ENCODE results near the gene CRADD. TPM values are rescaled to one million over a fixed set of nuclear protein-coding genes. Genes with fewer than 3 reads are reported as not detected.

Gene CRADD
- total RNA-seq, 4 donors from 2014 or later: 23.5 to 35.3 (median 26.1) TPM

DNA sequence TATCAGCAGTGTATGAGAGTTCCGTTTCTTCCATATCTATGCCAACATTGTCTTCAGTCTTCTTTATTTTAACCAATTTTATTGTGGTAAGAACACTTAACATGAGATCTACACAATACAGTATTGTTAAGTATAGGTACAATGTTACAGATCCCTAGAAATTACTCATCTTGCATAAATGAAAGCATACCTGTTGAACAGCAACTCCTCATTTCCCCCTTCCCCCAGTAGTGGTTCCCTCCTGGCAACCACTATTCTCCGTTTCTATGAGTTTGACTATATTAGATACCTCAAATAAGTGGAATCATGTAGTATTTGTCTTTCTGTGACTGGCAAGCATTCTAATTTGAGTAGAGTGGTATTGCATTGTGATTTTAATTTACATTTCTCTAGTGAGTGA is 150.5 kb downstream of the CRADD start:
- 91% methylated on average over 2 of the region's 2 CpGs for WGBS
- H3K4me3 ChIP-seq: no peak overlapping the region
- no peak overlapping the region for H3K27ac ChIP-seq (replicated peaks in 1 of 4)
- H3K27me3 ChIP-seq: no peaks in the 10 kb centered on the region
- H3K9me3 ChIP-seq: no peaks in the 10 kb centered on the region
- DNase-seq (ENCODE audit: extremely low spot score): no peak
- peaks cover 37 to 62% (median 49%) of the 10 kb centered on the region in 4 donors for H3K4me1 ChIP-seq
- TF ChIP-seq POLR2A (IDR thresholded peaks at IDR 0.05; ENCODE audit: low read depth): no peak
- TF ChIP-seq POLR2AphosphoS5 (IDR thresholded peaks at IDR 0.05): no peak
- TF ChIP-seq, protein P1, sequence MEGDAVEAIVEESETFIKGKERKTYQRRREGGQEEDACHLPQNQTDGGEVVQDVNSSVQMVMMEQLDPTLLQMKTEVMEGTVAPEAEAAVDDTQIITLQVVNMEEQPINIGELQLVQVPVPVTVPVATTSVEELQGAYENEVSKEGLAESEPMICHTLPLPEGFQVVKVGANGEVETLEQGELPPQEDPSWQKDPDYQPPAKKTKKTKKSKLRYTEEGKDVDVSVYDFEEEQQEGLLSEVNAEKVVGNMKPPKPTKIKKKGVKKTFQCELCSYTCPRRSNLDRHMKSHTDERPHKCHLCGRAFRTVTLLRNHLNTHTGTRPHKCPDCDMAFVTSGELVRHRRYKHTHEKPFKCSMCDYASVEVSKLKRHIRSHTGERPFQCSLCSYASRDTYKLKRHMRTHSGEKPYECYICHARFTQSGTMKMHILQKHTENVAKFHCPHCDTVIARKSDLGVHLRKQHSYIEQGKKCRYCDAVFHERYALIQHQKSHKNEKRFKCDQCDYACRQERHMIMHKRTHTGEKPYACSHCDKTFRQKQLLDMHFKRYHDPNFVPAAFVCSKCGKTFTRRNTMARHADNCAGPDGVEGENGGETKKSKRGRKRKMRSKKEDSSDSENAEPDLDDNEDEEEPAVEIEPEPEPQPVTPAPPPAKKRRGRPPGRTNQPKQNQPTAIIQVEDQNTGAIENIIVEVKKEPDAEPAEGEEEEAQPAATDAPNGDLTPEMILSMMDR (IDR thresholded peaks at IDR 0.05): no peak
- no peak for TF ChIP-seq EP300 (IDR thresholded peaks at IDR 0.05)
- intact Hi-C loops (cut with DNase I): loop anchor here (5.0 kb wide), 1 partner anchor 50 kb away; no protein-coding TSS in a partner anchor
- no peaks in the 10 kb centered on the region for H3K36me3 ChIP-seq

DNA sequence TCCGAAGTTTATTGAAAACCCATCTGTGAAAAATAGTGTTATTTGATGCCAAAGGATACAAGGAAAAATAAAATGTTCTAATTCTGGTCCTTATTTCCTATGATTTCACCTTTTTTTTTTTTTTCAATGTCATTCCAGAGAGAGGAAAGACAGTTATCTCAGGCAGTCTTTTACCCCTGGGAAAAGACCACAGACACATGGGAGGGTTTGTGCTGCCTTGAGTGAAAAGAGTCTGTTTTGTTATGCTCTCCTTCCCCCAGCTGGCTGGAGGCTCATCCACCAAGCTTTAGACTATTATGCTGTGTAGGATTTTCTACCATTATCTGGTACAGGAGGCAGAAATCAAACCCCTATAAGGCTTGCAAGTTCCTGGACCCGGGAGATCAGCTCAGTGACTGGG is 151.8 kb downstream of the CRADD start:
- intact Hi-C loops (cut with DNase I): loop anchor here (5.0 kb wide), 1 partner anchor 52 kb away; no protein-coding TSS in a partner anchor

DNA sequence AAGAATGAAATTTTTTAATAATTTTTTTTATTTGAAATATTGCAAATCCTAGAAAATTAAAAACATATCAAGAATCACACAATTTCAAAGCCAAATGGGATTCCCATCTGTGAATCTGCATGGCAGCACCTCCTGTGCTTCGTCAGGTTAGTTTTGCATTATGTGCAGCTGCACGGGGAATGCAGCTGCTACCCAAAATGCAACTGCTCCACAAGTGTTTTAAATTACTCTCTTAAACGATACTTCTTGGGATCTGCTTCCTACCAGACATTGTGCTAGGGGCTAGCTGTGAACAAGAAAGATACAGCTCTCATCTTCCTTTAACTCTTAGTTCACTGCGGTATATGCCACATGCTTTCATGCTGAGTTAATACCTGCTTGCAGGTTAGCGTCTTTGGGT is 154.2 kb downstream of the CRADD start:
- 96% methylated on average over 5 of the region's 5 CpGs for WGBS
- no peak overlapping the region for H3K27ac ChIP-seq (replicated peaks in 1 of 4)
- no peaks in the 10 kb centered on the region for H3K27me3 ChIP-seq
- H3K4me3 ChIP-seq: no peak overlapping the region
- intact Hi-C loops (cut with DNase I): no loop called here
- no peaks in the 10 kb centered on the region for H3K9me3 ChIP-seq
- H3K36me3 ChIP-seq: no peaks in the 10 kb centered on the region
- peaks cover 14 to 25% (median 15%) of the 10 kb centered on the region in 4 donors for H3K4me1 ChIP-seq
- DNase-seq (ENCODE audit: extremely low spot score): no peak
- TF ChIP-seq EP300 (IDR thresholded peaks at IDR 0.05) (no peak), POLR2AphosphoS5 (IDR thresholded peaks at IDR 0.05) (no peak), POLR2A (IDR thresholded peaks at IDR 0.05; ENCODE audit: low read depth) (no peak)
- TF ChIP-seq, protein P1 (IDR thresholded peaks at IDR 0.05): no peak

More for the DNA sequence above, 151.8 kb downstream of the CRADD start:
- H3K9me3 ChIP-seq: no peaks in the 10 kb centered on the region
- H3K27ac ChIP-seq (replicated peaks in 1 of 4): no peak overlapping the region
- H3K4me3 ChIP-seq: no peak overlapping the region
- H3K36me3 ChIP-seq: no peaks in the 10 kb centered on the region
- peaks cover 35 to 49% (median 37%) of the 10 kb centered on the region in 4 donors for H3K4me1 ChIP-seq
- DNase-seq (ENCODE audit: extremely low spot score): no peak
- no peak for TF ChIP-seq POLR2AphosphoS5 (IDR thresholded peaks at IDR 0.05)
- TF ChIP-seq, protein P1 (IDR thresholded peaks at IDR 0.05): no peak
- no peak for TF ChIP-seq EP300 (IDR thresholded peaks at IDR 0.05)
- no peak for TF ChIP-seq POLR2A (IDR thresholded peaks at IDR 0.05; ENCODE audit: low read depth)
- no peaks in the 10 kb centered on the region for H3K27me3 ChIP-seq
- 66% methylated on average over 2 of the region's 2 CpGs for WGBS

DNA sequence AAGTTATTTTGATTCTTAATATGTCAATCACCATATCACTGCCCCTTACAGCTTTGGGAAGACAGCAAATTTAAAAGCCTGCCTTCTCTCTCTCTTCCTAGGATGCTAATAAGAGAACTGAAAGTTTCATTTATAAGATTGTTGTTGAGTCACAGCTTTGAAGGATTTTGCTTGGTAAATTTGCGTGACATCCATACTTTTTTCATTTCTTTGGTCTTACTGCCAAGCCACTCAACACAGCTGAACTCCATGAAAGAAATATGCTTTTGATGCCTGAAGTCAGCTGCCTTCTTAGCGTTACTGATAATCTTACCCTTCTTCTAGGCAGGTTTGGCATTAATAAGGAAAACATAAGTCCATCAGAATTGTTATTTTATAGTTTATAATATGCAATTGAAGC is 155.0 kb downstream of the CRADD start:
- no peak overlapping the region for H3K4me3 ChIP-seq
- 86% methylated on average over 2 of the region's 2 CpGs for WGBS
- H3K27me3 ChIP-seq: no peaks in the 10 kb centered on the region
- H3K4me1 ChIP-seq: peaks cover 6 to 17% (median 8%) of the 10 kb centered on the region in 4 donors
- intact Hi-C loops (cut with DNase I): no loop called here
- H3K27ac ChIP-seq (replicated peaks in 1 of 4): no peak overlapping the region
- TF ChIP-seq POLR2A (IDR thresholded peaks at IDR 0.05; ENCODE audit: low read depth) (no peak), POLR2AphosphoS5 (IDR thresholded peaks at IDR 0.05) (no peak), EP300 (IDR thresholded peaks at IDR 0.05) (no peak)
- TF ChIP-seq, protein P1 (IDR thresholded peaks at IDR 0.05): no peak
- H3K9me3 ChIP-seq: no peaks in the 10 kb centered on the region
- no peaks in the 10 kb centered on the region for H3K36me3 ChIP-seq
- no peak for DNase-seq (ENCODE audit: extremely low spot score)

DNA sequence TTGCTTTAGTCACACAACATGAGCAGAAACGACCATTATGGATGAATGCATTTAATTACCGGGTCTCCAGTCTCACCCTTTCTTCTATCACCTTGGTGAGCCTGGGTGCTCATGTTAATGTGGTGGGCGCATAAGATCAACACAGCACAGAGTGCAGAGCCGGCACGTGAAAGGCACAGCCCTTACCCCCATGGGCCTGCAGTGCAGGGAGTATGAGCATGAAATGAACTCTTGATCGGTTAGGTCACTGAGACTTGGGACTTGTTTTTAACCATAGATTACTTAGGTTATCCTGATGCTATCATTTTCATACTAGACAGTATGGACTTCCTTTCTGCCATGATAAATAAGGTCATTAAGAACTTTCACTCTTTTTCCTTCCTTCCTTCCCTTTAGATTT is 156.8 kb downstream of the CRADD start:
- no peak overlapping the region for H3K4me3 ChIP-seq
- TF ChIP-seq EP300 (IDR thresholded peaks at IDR 0.05) (no peak), POLR2A (IDR thresholded peaks at IDR 0.05; ENCODE audit: low read depth) (no peak), POLR2AphosphoS5 (IDR thresholded peaks at IDR 0.05) (no peak)
- TF ChIP-seq, protein P1 (IDR thresholded peaks at IDR 0.05): no peak
- DNase-seq (ENCODE audit: extremely low spot score): peak; percentile 75
- no peaks in the 10 kb centered on the region for H3K36me3 ChIP-seq
- intact Hi-C loops (cut with DNase I): no loop called here
- H3K27me3 ChIP-seq: no peaks in the 10 kb centered on the region
- no peak overlapping the region for H3K27ac ChIP-seq (replicated peaks in 1 of 4)
- 98% methylated on average over 6 of the region's 6 CpGs for WGBS
- peaks cover 0 to 14% (median 5%) of the 10 kb centered on the region in 4 donors for H3K4me1 ChIP-seq
- H3K9me3 ChIP-seq: no peaks in the 10 kb centered on the region
